Ishikawa (cell line): ENCODE measurements around the gene ANKRD31.

Source experiments
- CEBPB ChIP-seq: IDR thresholded peaks from 2 replicates; pipeline ENCODE4 v1.6.1; 2012
- EP300 ChIP-seq: IDR thresholded peaks from 2 replicates; pipeline ENCODE4 v1.6.1; 2012; ENCODE audit warnings: borderline replicate concordance
- REST ChIP-seq: IDR thresholded peaks from 2 replicates; pipeline ENCODE4 v1.6.1; 2012; ENCODE audit warnings: low read depth, mild to moderate bottlenecking
- TAF1 ChIP-seq: IDR thresholded peaks from 2 replicates; pipeline ENCODE4 v1.6.1; 2012; ENCODE audit warnings: low read depth, mild to moderate bottlenecking
- YY1 ChIP-seq: IDR thresholded peaks from 2 replicates; pipeline ENCODE4 v1.6.1; 2012; ENCODE audit warnings: low read depth
- TF ChIP-seq, protein P1 (sequence below): IDR thresholded peaks from 2 replicates; pipeline ENCODE4 v1.6.1; 2012

- TF ChIP-seq TAF1 = no peak
- no peak for TF ChIP-seq EP300
- no peak for TF ChIP-seq REST
- TF ChIP-seq, protein P1, sequence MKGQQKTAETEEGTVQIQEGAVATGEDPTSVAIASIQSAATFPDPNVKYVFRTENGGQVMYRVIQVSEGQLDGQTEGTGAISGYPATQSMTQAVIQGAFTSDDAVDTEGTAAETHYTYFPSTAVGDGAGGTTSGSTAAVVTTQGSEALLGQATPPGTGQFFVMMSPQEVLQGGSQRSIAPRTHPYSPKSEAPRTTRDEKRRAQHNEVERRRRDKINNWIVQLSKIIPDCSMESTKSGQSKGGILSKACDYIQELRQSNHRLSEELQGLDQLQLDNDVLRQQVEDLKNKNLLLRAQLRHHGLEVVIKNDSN = no peak
- no peak for TF ChIP-seq CEBPB
- TF ChIP-seq YY1 = no peak
Observed at GRCh38 chr5:75071100-75071499, 165.6 kb downstream of the ANKRD31 start.
